H1 (cell line): ENCODE results near the gene IFNL1. TPM values are rescaled to one million over a fixed set of nuclear protein-coding genes. Genes with fewer than 3 reads are reported as not detected.

Experiments
- CTCF ChIA-PET: fragments of 300-600 bp; sonication (Branson Sonifier 250); formaldehyde crosslinking; loops from one replicate; lab custom pipeline; 2021; ENCODE audit not compliant: partially characterized antibody; lab: Charles Lee
- POLR2A ChIA-PET: fragments of 300-600 bp; sonication (Branson Sonifier 250); formaldehyde crosslinking; loops from one replicate; lab custom pipeline; 2021; ENCODE audit warnings: inconsistent platforms; ENCODE audit not compliant: partially characterized antibody; lab: Charles Lee
- DNase-seq, 2 experiments: peaks; one replicate each; pipeline versions ENCODE4 v3.0.0 to v3.0.0-alpha.2; 2010 to 2022; ENCODE audit warnings: low spot score in 2 of 2, low read depth in 1 of 2, mixed read lengths in 1 of 2
- FAIRE-seq: peaks from 2 replicates; lab custom pipeline; 2011; peaks lifted over from hg19 to GRCh38; lab: Jason Lieb, UNC
- H2AFZ ChIP-seq: 2 replicates; pipeline ENCODE4 v1.8.1; 2012; ENCODE audit warnings: low read length, inconsistent platforms
- H2AK5ac ChIP-seq: 2 replicates; pipeline ENCODE4 v1.6.1; 2013; ENCODE audit warnings: low read depth, low read length
- H2BK120ac ChIP-seq: replicated peaks from 2 replicates; pipeline ENCODE3; 2013; ENCODE audit warnings: low read depth, low read length, inconsistent platforms
- H2BK12ac ChIP-seq: 2 replicates; pipeline ENCODE4 v1.6.1; 2013; ENCODE audit warnings: low read depth, low read length
- H2BK15ac ChIP-seq: 2 replicates; pipeline ENCODE4 v1.6.1; 2013; ENCODE audit warnings: low read length
- H2BK20ac ChIP-seq: 2 replicates; pipeline ENCODE4 v1.6.1; 2013; ENCODE audit warnings: low read length
- H2BK5ac ChIP-seq: 2 replicates; pipeline ENCODE4 v1.6.1; 2013; ENCODE audit warnings: low read depth, low read length
- H3K14ac ChIP-seq: 2 replicates; pipeline ENCODE4 v1.6.1; 2013; ENCODE audit warnings: inconsistent platforms; ENCODE audit not compliant: insufficient read length
- H3K18ac ChIP-seq: 2 replicates; pipeline ENCODE4 v1.6.1; 2013; ENCODE audit warnings: low read length; ENCODE audit errors: extremely low read depth
- H3K23ac ChIP-seq: 2 replicates; pipeline ENCODE4 v1.6.1; 2013; ENCODE audit warnings: inconsistent platforms; ENCODE audit not compliant: insufficient read length
- H3K23me2 ChIP-seq: 2 replicates; pipeline ENCODE4 v1.6.1; 2013; ENCODE audit warnings: low read depth, low read length
- H3K27ac ChIP-seq: 2 replicates; pipeline ENCODE4 v1.6.1; 2011; ENCODE audit warnings: low read depth, low read length, inconsistent platforms
- H3K27me3 ChIP-seq, 4 experiments: replicated peaks in 1 of 4; 1 replicate in 1 of 4; 2 replicates in 3 of 4; pipeline versions ENCODE4 v1.6.1 to v1.8.1; 2011 to 2013; ENCODE audit warnings: low read length in 3 of 4, mild to moderate bottlenecking in 3 of 4, inconsistent platforms in 2 of 4, mixed read lengths in 2 of 4, moderate library complexity in 1 of 4; ENCODE audit not compliant: control insufficient read depth in 3 of 4, insufficient read depth in 3 of 4; ENCODE audit errors: extremely low read depth in 1 of 4
- H3K36me3 ChIP-seq, 4 experiments: 2 replicates each; pipeline versions ENCODE4 v1.6.1 to v1.8.1; 2011 to 2013; ENCODE audit warnings: mild to moderate bottlenecking in 4 of 4, low read length in 3 of 4, moderate library complexity in 2 of 4, control low read depth in 1 of 4, inconsistent platforms in 1 of 4; ENCODE audit not compliant: insufficient read depth in 4 of 4, control insufficient read depth in 2 of 4
- H3K4ac ChIP-seq: replicated peaks from 2 replicates; pipeline ENCODE3; 2013; ENCODE audit warnings: low read length, low read depth, mixed read lengths, inconsistent platforms; ENCODE audit not compliant: insufficient read length
- H3K4me1 ChIP-seq, 4 experiments: replicated peaks in 1 of 4; 1 replicate in 1 of 4; 2 replicates in 3 of 4; pipeline versions ENCODE4 v1.6.1 to v1.8.1; 2011 to 2013; ENCODE audit warnings: low read length in 3 of 4, inconsistent platforms in 2 of 4, mixed read lengths in 1 of 4; ENCODE audit not compliant: insufficient read depth in 4 of 4, control insufficient read depth in 3 of 4
- H3K4me2 ChIP-seq, 2 experiments: 2 replicates each; pipeline versions ENCODE4 v1.6.1 to v1.8.1; 2011 to 2013; ENCODE audit warnings: low read depth in 2 of 2, low read length in 2 of 2, control low read depth in 1 of 2, inconsistent platforms in 1 of 2, mild to moderate bottlenecking in 1 of 2; ENCODE audit not compliant: insufficient read depth in 1 of 2
- H3K4me3 ChIP-seq, 4 experiments: fragments of 200-600, 300-600 bp in 1 of 4; sonication (generic), shearing (Covaris generic), sonication (Bioruptor Twin) in 1 of 4; 2 replicates each; pipeline versions ENCODE4 v1.5.1 to v1.8.1; 2011 to 2016; ENCODE audit warnings: low read length in 4 of 4, low read depth in 3 of 4, control low read depth in 2 of 4, inconsistent platforms in 2 of 4, mild to moderate bottlenecking in 2 of 4, mixed read lengths in 1 of 4, moderate library complexity in 1 of 4; ENCODE audit not compliant: insufficient read depth in 2 of 4; ENCODE audit errors: extremely low read depth in 1 of 4
- H3K56ac ChIP-seq: replicated peaks from 2 replicates; pipeline ENCODE3; 2013; ENCODE audit warnings: low read depth, mild to moderate bottlenecking, mixed read lengths, low read length, inconsistent platforms; ENCODE audit not compliant: insufficient read length
- H3K79me1 ChIP-seq: 2 replicates; pipeline ENCODE4 v1.6.1; 2013; ENCODE audit warnings: low read depth, low read length, control low read depth
- H3K79me2 ChIP-seq, 2 experiments: 2 replicates each; pipeline versions ENCODE4 v1.6.1 to v1.8.1; 2012 to 2013; ENCODE audit warnings: low read length in 2 of 2, mild to moderate bottlenecking in 2 of 2, inconsistent platforms in 1 of 2; ENCODE audit not compliant: insufficient read depth in 2 of 2, control insufficient read depth in 1 of 2
- H3K9ac ChIP-seq, 4 experiments: replicated peaks in 1 of 4; 1 replicate in 1 of 4; 2 replicates in 3 of 4; pipeline versions ENCODE4 v1.6.1 to v1.8.1; 2011 to 2013; ENCODE audit warnings: low read depth in 3 of 4, low read length in 3 of 4, control low read depth in 2 of 4, mild to moderate bottlenecking in 2 of 4, moderate library complexity in 2 of 4, inconsistent platforms in 1 of 4; ENCODE audit errors: extremely low read depth in 1 of 4
- H3K9me3 ChIP-seq, 2 experiments: 2 replicates each; pipeline versions ENCODE4 v1.6.1 to v1.8.1; 2012 to 2013; ENCODE audit warnings: mild to moderate bottlenecking in 2 of 2, moderate library complexity in 2 of 2, control low read depth in 1 of 2, inconsistent platforms in 1 of 2, low read depth in 1 of 2, low read length in 1 of 2, mixed read lengths in 1 of 2; ENCODE audit not compliant: insufficient read depth in 2 of 2
- H4K20me1 ChIP-seq, 2 experiments: replicated peaks in 1 of 2; 2 replicates each; pipeline versions ENCODE3 to v1.8.1; 2011 to 2013; ENCODE audit warnings: inconsistent platforms in 2 of 2, low read length in 2 of 2, mild to moderate bottlenecking in 1 of 2; ENCODE audit not compliant: insufficient read depth in 2 of 2, control insufficient read depth in 1 of 2
- H4K5ac ChIP-seq: 2 replicates; pipeline ENCODE4 v1.6.1; 2013; ENCODE audit warnings: low read length, low read depth, mixed read lengths, inconsistent platforms; ENCODE audit not compliant: insufficient read length
- H4K8ac ChIP-seq: 2 replicates; pipeline ENCODE4 v1.8.0; 2013; ENCODE audit warnings: mild to moderate bottlenecking, moderate library complexity, low read length, inconsistent platforms; ENCODE audit not compliant: insufficient read depth; ENCODE audit errors: extremely low read depth
- H4K91ac ChIP-seq: replicated peaks from 2 replicates; pipeline ENCODE3; 2013; ENCODE audit warnings: low read length, mixed read lengths, inconsistent platforms; ENCODE audit not compliant: insufficient read length
- BCL11A ChIP-seq, 2 experiments: IDR thresholded peaks; one replicate each; pipeline ENCODE4 v1.6.1; 2011; ENCODE audit warnings: low read depth in 2 of 2, low read length in 2 of 2, mild to moderate bottlenecking in 2 of 2
- BRCA1 ChIP-seq: IDR thresholded peaks from 2 replicates; pipeline ENCODE4 v1.6.1; 2012; ENCODE audit warnings: low read depth, low read length, improper control_type of control experiment
- CBX5 ChIP-seq: fragments of 300-800, 300-1000 bp; sonication (generic); IDR thresholded peaks from 2 replicates; pipeline ENCODE4 v1.7.1; 2016; ENCODE audit warnings: antibody characterized with exemption, low read length, low read depth
- CBX8 ChIP-seq: fragments of 300-800, 300-1000 bp; sonication (generic); IDR thresholded peaks from 2 replicates; pipeline ENCODE4 v1.7.1; 2016; ENCODE audit warnings: low read depth, low read length, borderline replicate concordance
- CHD2 ChIP-seq: IDR thresholded peaks from 2 replicates; pipeline ENCODE4 v1.6.1; 2012; ENCODE audit warnings: low read length, improper control_type of control experiment
- CREB1 ChIP-seq: IDR thresholded peaks from 2 replicates; pipeline ENCODE4 v1.6.1; 2012; ENCODE audit warnings: inconsistent platforms
- CTBP2 ChIP-seq: IDR thresholded peaks from 2 replicates; pipeline ENCODE4 v1.7.0; 2011; ENCODE audit warnings: borderline replicate concordance, mild to moderate bottlenecking, moderate library complexity, mixed read lengths, low read length; ENCODE audit not compliant: insufficient read depth, insufficient read length
- HDAC6 ChIP-seq: IDR thresholded peaks from one replicate; pipeline ENCODE4 v1.7.1; 2012; ENCODE audit warnings: low read depth, mild to moderate bottlenecking, inconsistent platforms, low read length, moderate library complexity
- KDM1A ChIP-seq: fragments of 200-600, 300-600 bp; sonication (generic); IDR thresholded peaks from 2 replicates; pipeline ENCODE4 v1.7.1; 2016; ENCODE audit warnings: mild to moderate bottlenecking, low read length, borderline replicate concordance
- RXRA ChIP-seq: IDR thresholded peaks from 2 replicates; pipeline ENCODE4 v1.6.1; 2011; ENCODE audit warnings: low read depth, mild to moderate bottlenecking, low read length, moderate library complexity; ENCODE audit not compliant: insufficient read depth
- SP2 ChIP-seq: IDR thresholded peaks from 2 replicates; pipeline ENCODE4 v1.6.1; 2012; ENCODE audit warnings: mild to moderate bottlenecking, low read length, inconsistent platforms
- TBP ChIP-seq: IDR thresholded peaks from 2 replicates; pipeline ENCODE4 v1.6.1; 2011; ENCODE audit warnings: low read depth, low read length, improper control_type of control experiment
- YY1 ChIP-seq: IDR thresholded peaks from 2 replicates; pipeline ENCODE4 v1.6.1; 2011; ENCODE audit warnings: low read depth, mild to moderate bottlenecking, low read length
- WGBS, 2 experiments: shearing (Covaris generic) in 1 of 2; methylation state at CpG; one replicate each; pipeline versions ENCODE4 v1.1.6 to v1.1.7; 2013 to 2015; ENCODE audit warnings: low lambda C conversion rate in 2 of 2, mixed read lengths in 2 of 2, inconsistent platforms in 1 of 2, low coverage in 1 of 2, missing lambda C conversion rate in 1 of 2; ENCODE audit not compliant: insufficient replicate concordance in 2 of 2, insufficient coverage in 1 of 2, insufficient read length in 1 of 2; ENCODE audit errors: extremely low coverage in 1 of 2, missing lambda C conversion rate in 1 of 2; 5-methylcytosine and 5-hydroxymethylcytosine counted together
- polyA plus RNA-seq, 7 experiments: library from polyadenylated mRNA; depleted of rRNA in 3 of 7; stranded (reverse) in 5 of 7; unstranded in 2 of 7; fragments of >200 nt in 5 of 7; fragments of 200-250 nt in 2 of 7; gene quantifications; 1 replicate in 5 of 7; 2 replicates in 1 of 7; 4 replicates in 1 of 7; pipeline versions ENCODE4 v1.2.1 to v1.2.3, GENCODE V29; 2011 to 2013; ENCODE audit warnings: missing spikeins in 2 of 7, mixed read lengths in 2 of 7
- total RNA-seq: library from RNA; stranded (reverse); fragmentation: NEBNext Ultra II Directional; extraction: Animal tissue kit (Norgen Biotek cat#: 25700); gene quantifications from 2 replicates; pipeline ENCODE4 v1.2.1, GENCODE V29; 2021

The IFNL1 gene
- total and polyA plus RNA-seq, 2 of the 8 experiments (the other 6 are each of a cell fraction or from before 2014, with no cell fraction given) = not detected

GRCh38 chr19:39301021-39301420, 4.8 kb downstream of the IFNL1 start:
- Histone ChIP-seq H2BK12ac (no peak overlapping the region), H3K14ac (no peak overlapping the region), H2BK15ac (no peak overlapping the region), H2AFZ (no peak overlapping the region), H3K4ac (no peak overlapping the region), H3K4me2 (no peak overlapping the region), H3K56ac (no peak overlapping the region), H4K8ac (no peak overlapping the region), H3K4me3 (no peak overlapping the region), H3K36me3 (no peaks in the 10 kb centered on the region), H4K20me1 (no peaks in the 10 kb centered on the region), H3K27ac (no peak overlapping the region), H2BK5ac (no peak overlapping the region), H4K5ac (no peak overlapping the region), H2AK5ac (no peak overlapping the region), H3K9ac (no peak overlapping the region), H3K27me3 (peaks cover 0 to 9% (median 0%) of the 10 kb centered on the region in 4 experiments; a peak in 2 of 7 replicates), H3K18ac (no peak overlapping the region), H3K79me1 (no peaks in the 10 kb centered on the region), H3K9me3 (no peaks in the 10 kb centered on the region), H3K23me2 (peaks cover 2% of the 10 kb centered on the region; the same call in 1 of the 2 replicates), H2BK20ac (no peak overlapping the region), H3K79me2 (no peaks in the 10 kb centered on the region), H2BK120ac (no peak overlapping the region), H4K91ac (no peak overlapping the region), H3K23ac (no peak overlapping the region), H3K4me1 (peaks cover 0 to 14% (median 10%) of the 10 kb centered on the region in 4 experiments; a peak in 6 of 7 replicates)
- ChIA-PET CTCF (interaction anchor here (0.8 to 1.3 kb wide), 2 partner anchors 11 to 19 kb away, joined by 3 to 6 read pairs; no protein-coding TSS in a partner anchor), POLR2A (interaction anchor here (1.0 kb wide), 1 partner anchor 10 kb away, joined by 3 read pairs; no protein-coding TSS in a partner anchor)
- 85% methylated on average over 4 of the region's 4 CpGs; no CpG with 5 or more reads in 1 of the 2 experiments for WGBS, 2 experiments
- no peak for FAIRE-seq
- no peak for DNase-seq
- TF ChIP-seq CBX8 (no peak), BRCA1 (no peak), KDM1A (no peak), SP2 (no peak), YY1 (no peak), CREB1 (no peak), RXRA (no peak), CTBP2 (no peak), HDAC6 (no peak), CHD2 (no peak), CBX5 (no peak), BCL11A (IDR thresholded peaks at IDR 0.05; ENCODE audit: low read depth in 2 of 2, low read length in 2 of 2) (no peak), TBP (no peak)
